Body of pancreas (tissue), 4 donors: ENCODE results near the gene PASK. TPM values are rescaled to one million over a fixed set of nuclear protein-coding genes. Genes with fewer than 3 reads are reported as not detected.

Experiments used
- ATAC-seq: fragments of 150-250 bp; one replicate; pipeline ENCODE4 v1.9.1; 2016
- DNase-seq, 4 donors: peaks; one replicate each; pipeline ENCODE4 v3.0.0-alpha.2; 2019
- H3K27ac ChIP-seq, 4 donors: fragments of 200-600 bp; sonication (generic); 1 replicate in 3 of 4; 2 replicates in 1 of 4; pipeline versions ENCODE4 v1.5.1 to v1.6.1; 2016 to 2019; ENCODE audit warnings: mild to moderate bottlenecking in 1 of 4, mixed read lengths in 1 of 4, moderate library complexity in 1 of 4
- H3K27me3 ChIP-seq, 2 donors: fragments of 200-600 bp; sonication (generic); one replicate each; pipeline ENCODE4 v1.6.0; 2016; ENCODE audit warnings: mild to moderate bottlenecking in 1 of 2
- H3K36me3 ChIP-seq, 2 donors: fragments of 200-600 bp; sonication (generic); replicated peaks in 1 of 2; 2 replicates each; pipeline ENCODE4 v1.5.1; 2016; ENCODE audit warnings: low read depth in 2 of 2; ENCODE audit not compliant: insufficient read depth in 1 of 2
- H3K4me1 ChIP-seq: fragments of 200-600 bp; sonication (generic); one replicate; pipeline ENCODE4 v1.6.0; 2016
- H3K4me3 ChIP-seq, 2 donors: fragments of 200-600 bp; sonication (generic); 1 replicate in 1 of 2; 2 replicates in 1 of 2; pipeline ENCODE4 v1.5.1; 2016 to 2019
- H3K9me3 ChIP-seq, 3 donors: fragments of 200-600 bp; sonication (generic); 1 replicate in 2 of 3; 2 replicates in 1 of 3; pipeline ENCODE4 v1.5.1; 2016
- POLR2A ChIP-seq, 3 donors: fragments of 450-650 bp; IDR thresholded peaks; one replicate each; pipeline ENCODE4 v1.6.1; 2016; ENCODE audit warnings: antibody characterized with exemption in 3 of 3, mild to moderate bottlenecking in 2 of 3
- WGBS, 2 donors: methylation state at CpG; one replicate each; pipeline ENCODE4 v1.1.5; 2017; 5-methylcytosine and 5-hydroxymethylcytosine counted together
- intact Hi-C: fragments of 100-400 bp; cut with DNase I; formaldehyde crosslinking; loops from one replicate; pipeline ENCODE4 v1.15.1; 2023
- total RNA-seq, 2 donors: library from RNA; depleted of rRNA; stranded (reverse); fragments of >200 nt; gene quantifications; one replicate each; pipeline ENCODE4 v1.1.0, GENCODE V29; 2016
- TF ChIP-seq, protein P1 (sequence below), 7 experiments: fragments of 450-650 bp in 4 of 7; fragments of 200-600 bp in 3 of 7; sonication (generic) in 3 of 7; IDR thresholded peaks; one replicate each; pipeline ENCODE4 v1.5.1; 2016 to 2019; ENCODE audit warnings: antibody characterized with exemption in 7 of 7

Gene PASK
- total RNA-seq, 2 donors from 2014 or later = 7.5 to 15.8 TPM

DNA sequence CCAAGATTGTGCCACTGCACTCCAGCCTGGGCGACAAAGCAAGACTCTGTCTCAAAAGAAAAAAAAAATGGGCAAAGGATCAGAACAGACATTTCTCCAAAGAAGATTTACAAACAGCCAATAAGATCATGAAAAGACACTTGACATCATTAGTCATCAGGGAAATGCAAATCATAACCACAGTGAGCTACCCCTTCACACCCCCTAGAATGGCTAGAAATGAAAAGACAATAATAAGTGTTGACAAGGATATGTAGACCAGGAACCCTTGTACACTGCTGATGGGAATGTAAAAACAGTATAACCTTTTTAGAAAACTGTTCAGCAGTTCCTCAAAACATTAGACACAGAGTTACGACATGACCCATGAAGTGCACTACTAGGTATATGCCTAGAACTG lies 28.8 kb downstream of the PASK start:
- no peak overlapping the region for H3K4me3 ChIP-seq
- TF ChIP-seq, protein P1, sequence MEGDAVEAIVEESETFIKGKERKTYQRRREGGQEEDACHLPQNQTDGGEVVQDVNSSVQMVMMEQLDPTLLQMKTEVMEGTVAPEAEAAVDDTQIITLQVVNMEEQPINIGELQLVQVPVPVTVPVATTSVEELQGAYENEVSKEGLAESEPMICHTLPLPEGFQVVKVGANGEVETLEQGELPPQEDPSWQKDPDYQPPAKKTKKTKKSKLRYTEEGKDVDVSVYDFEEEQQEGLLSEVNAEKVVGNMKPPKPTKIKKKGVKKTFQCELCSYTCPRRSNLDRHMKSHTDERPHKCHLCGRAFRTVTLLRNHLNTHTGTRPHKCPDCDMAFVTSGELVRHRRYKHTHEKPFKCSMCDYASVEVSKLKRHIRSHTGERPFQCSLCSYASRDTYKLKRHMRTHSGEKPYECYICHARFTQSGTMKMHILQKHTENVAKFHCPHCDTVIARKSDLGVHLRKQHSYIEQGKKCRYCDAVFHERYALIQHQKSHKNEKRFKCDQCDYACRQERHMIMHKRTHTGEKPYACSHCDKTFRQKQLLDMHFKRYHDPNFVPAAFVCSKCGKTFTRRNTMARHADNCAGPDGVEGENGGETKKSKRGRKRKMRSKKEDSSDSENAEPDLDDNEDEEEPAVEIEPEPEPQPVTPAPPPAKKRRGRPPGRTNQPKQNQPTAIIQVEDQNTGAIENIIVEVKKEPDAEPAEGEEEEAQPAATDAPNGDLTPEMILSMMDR (IDR thresholded peaks at IDR 0.05) = no peak
- TF ChIP-seq POLR2A (IDR thresholded peaks at IDR 0.05) = no peak
- H3K27ac ChIP-seq = no peak overlapping the region
- 97 to 100% methylated on average over 2 of the region's 2 CpGs for WGBS, 2 donors
- intact Hi-C loops = no loop called here
- no peaks in the 10 kb centered on the region for H3K27me3 ChIP-seq
- H3K4me1 ChIP-seq = no peaks in the 10 kb centered on the region
- no peaks in the 10 kb centered on the region for H3K36me3 ChIP-seq
- ATAC-seq (no peak), DNase-seq (no peak)
- H3K9me3 ChIP-seq = no peaks in the 10 kb centered on the region

DNA sequence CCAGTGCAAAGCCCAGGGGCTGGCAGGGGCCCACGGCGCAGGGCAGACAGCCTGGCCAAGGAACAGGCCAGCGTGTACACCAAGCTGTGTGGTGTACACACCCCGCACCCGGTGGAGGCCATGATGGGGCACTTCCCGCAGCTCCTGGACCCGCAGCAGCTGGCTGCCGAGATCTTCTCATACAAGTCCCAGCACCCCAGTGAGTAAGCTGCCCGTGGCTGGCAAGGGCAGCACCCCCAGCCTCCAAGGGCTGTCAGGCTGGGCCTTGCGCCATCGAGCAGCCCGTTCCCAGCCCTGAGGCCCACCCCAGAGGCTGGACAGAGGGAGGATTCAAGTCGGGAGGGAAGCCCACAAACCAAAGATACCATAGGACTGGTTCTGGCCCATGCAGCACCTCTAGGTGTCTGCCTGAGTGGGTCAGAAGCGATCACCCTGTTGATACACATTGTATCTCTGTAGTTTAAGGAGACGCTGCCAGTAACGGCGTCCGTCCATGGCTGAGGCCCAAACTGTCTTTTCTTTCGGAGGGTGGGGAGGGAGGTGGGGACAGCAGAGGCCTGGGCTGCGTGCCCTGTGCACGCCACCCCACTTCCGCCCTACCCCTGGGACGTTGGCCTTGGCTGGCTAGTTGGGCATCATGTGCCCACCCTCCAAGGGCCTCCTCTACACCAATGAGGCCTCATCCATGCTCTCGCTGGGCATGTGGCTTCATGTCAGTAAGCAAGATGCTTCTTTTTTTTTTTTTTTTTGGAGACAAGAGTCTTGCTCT lies 30.4 kb downstream of the PASK start:
- ATAC-seq (no peak), DNase-seq (no peak)
- Histone ChIP-seq H3K4me3 (no peak overlapping the region), H3K4me1 (no peaks in the 10 kb centered on the region), H3K27me3 (no peaks in the 10 kb centered on the region), H3K9me3 (no peaks in the 10 kb centered on the region), H3K27ac (no peak overlapping the region), H3K36me3 (peaks cover 0 to 1% of the 10 kb centered on the region in 2 donors)
- 93 to 95% methylated on average over 15 to 24 of the region's 24 CpGs for WGBS, 2 donors
- intact Hi-C loops = no loop called here
- no peak for TF ChIP-seq POLR2A (IDR thresholded peaks at IDR 0.05)
- TF ChIP-seq, protein P1 (IDR thresholded peaks at IDR 0.05) = no peak

DNA sequence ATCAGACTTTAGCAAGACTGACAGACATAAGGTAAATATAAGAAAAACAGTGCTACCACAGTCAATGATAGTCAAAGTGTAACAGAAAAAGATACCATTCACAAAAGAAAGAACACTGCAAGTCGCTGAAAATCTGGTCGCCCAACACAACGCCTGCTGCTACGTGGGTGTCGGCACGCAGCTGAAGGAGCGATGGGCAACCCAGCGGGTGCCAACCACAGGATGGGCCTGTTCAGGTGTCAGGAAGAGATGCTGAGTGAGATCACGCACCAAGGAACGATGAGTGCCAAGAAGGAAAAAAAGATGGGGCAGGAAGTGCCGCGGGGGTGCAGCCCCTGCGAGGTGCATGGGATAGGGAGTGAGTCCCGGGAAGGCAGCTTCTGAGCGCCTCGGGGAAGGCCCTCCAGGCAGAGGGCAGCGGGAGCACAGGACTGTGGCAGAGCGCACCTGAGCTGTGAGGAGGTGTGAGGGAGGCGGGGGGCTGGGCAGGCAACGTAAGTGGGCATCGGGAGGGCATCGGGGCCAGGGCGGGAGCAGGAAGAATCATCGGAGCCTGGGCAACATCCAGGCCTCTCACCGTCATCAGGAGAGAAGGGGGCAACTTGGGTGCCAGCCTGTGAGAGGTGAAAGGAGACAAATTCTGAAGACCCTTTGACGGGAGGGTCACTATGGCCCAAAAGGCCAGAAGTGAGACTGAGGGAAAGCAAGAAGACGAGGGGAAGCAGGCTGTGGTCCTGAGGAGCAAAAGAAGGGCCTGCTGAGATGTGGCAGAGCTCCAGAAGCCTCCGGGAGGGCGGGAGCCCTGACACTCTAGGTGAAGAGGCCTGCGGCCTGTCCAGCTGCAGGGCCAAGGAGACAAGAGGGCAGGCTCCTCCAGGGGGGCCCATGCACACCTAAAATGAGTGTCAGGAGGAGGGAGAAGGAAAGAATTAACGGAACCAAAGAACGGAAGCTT lies 32.4 kb downstream of the PASK start:
- Histone ChIP-seq H3K27me3 (no peaks in the 10 kb centered on the region), H3K36me3 (peaks cover 0 to 2% of the 10 kb centered on the region in 2 donors), H3K9me3 (no peaks in the 10 kb centered on the region), H3K27ac (no peak overlapping the region), H3K4me1 (no peaks in the 10 kb centered on the region), H3K4me3 (no peak overlapping the region)
- DNase-seq (no peak), ATAC-seq (no peak)
- intact Hi-C loops = no loop called here
- TF ChIP-seq POLR2A (IDR thresholded peaks at IDR 0.05) = no peak
- TF ChIP-seq, protein P1 (IDR thresholded peaks at IDR 0.05) = no peak
- WGBS, 2 donors = 90 to 91% methylated on average over 31 to 32 of the region's 32 CpGs

DNA sequence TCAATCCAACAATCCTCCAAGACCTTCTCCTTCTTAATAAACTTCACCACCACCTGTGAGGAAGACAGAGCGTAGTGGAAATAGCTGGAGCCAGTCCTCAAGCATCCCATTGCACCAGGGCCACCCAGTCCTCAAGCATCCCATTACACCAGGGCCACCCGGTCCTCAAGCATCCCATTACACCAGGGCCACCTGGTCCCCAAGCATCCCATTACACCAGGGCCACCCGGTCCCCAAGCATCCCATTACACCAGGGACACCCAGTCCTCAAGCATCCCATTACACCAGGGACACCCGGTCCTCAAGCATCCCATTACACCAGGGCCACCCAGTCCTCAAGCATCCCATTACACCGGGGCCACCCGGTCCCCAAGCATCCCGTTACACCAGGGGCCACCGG lies 33.9 kb downstream of the PASK start:
- intact Hi-C loops = no loop called here
- Histone ChIP-seq H3K4me1 (no peaks in the 10 kb centered on the region), H3K36me3 (peaks cover 0 to 2% of the 10 kb centered on the region in 2 donors), H3K9me3 (no peaks in the 10 kb centered on the region), H3K4me3 (no peak overlapping the region), H3K27ac (no peak overlapping the region), H3K27me3 (no peaks in the 10 kb centered on the region)
- TF ChIP-seq POLR2A (IDR thresholded peaks at IDR 0.05) = no peak
- TF ChIP-seq, protein P1 (IDR thresholded peaks at IDR 0.05) = no peak
- DNase-seq (no peak), ATAC-seq (no peak)
- 70 to 92% methylated on average over 8 of the region's 8 CpGs for WGBS, 2 donors
